T47D (cell line): ENCODE results near the gene PRPF38A.

Experiments
- DNase-seq, 2 experiments: peaks; one replicate each; pipeline versions ENCODE4 v3.0.0 to v3.0.0-alpha.2; 2011 to 2012; ENCODE audit warnings: low read depth in 1 of 2, low spot score in 1 of 2
- JUND ChIP-seq: IDR thresholded peaks from 2 replicates; pipeline ENCODE4 v1.6.1; 2012; ENCODE audit warnings: low read depth
- in situ Hi-C: cut with HindIII; loops from 2 replicates; pipeline ENCODE4 v1.10.0; 2016; ENCODE audit warnings: low sequenced_read_pairs, low pct_unique_long_range_greater_than_20kb

The PRPF38A gene, protein sequence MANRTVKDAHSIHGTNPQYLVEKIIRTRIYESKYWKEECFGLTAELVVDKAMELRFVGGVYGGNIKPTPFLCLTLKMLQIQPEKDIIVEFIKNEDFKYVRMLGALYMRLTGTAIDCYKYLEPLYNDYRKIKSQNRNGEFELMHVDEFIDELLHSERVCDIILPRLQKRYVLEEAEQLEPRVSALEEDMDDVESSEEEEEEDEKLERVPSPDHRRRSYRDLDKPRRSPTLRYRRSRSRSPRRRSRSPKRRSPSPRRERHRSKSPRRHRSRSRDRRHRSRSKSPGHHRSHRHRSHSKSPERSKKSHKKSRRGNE

DNA sequence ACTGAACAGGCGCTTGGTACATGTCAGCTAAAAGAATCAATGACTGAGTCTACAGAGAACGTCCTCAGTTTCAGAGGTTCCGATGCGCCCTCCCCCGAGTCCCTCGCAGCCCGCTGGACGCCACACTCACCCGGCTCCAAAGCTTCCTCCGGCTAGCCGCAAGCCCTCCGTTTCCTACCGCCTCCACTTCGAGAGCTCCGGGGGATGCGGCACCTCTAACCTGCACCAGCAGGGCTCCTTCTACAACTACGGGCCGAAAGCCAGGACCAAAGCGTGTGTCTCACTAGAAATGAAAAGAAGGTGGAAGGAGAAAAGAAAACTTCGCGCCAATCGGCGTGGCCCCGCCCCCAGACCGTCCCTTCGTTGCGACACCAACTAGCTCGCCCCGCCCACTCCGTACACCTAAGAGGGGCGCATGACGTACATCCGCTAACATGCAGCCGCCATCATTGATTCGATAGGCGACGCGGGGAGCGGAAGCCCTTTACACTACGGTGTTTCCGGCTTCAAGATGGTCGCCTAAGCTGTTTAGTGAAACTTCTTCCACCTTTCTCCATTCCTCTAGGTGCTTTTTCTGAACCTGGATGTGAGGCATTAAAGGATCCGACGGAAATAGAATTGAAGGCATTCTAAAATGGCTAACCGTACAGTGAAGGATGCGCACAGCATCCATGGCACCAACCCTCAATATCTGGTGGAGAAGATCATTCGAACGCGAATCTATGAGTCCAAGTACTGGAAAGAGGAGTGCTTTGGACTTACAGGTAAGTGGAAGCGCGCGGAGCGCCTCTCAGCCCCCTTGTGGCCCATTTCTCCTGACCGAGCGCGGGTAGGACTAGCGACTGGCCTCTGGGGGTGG is at the start of gene PRPF38A, which contains the start of gene ORC1:
TSS of gene PRPF38A (plus strand) at position 487 of the 859 bp plus-strand sequence. CDS start at position 635, 148 bp downstream.
TSS of gene ORC1 (minus strand) at position 308 of the 859 bp plus-strand sequence. CDS start 2,200 bp downstream, outside the sequence.
- no peak for TF ChIP-seq JUND
- peak; percentile 71 to 96 for DNase-seq
- in situ Hi-C loops, result no loop called here

DNA sequence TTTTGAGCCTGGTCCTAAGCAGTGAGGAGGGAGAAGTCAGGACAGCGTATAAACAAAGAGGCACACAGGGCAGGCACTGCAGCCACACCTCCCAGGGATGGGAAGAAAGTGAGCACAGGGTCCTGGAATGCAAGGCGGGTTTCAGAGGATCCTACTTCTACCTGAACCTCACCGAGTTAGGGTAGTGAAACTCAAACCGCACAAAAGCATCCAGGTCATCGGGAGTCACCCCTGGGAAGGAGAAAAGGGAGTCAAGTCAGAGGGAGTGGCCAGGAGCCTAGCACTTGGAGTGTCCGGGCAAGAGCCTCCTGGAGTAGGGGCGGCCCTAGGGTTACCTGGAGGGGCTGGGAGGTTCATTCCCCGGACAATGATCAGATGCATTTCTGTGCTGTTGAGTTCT is 49.0 kb upstream of the PRPF38A start:
- no peak for DNase-seq
- in situ Hi-C loops, result no loop called here
- no peak for TF ChIP-seq JUND

DNA sequence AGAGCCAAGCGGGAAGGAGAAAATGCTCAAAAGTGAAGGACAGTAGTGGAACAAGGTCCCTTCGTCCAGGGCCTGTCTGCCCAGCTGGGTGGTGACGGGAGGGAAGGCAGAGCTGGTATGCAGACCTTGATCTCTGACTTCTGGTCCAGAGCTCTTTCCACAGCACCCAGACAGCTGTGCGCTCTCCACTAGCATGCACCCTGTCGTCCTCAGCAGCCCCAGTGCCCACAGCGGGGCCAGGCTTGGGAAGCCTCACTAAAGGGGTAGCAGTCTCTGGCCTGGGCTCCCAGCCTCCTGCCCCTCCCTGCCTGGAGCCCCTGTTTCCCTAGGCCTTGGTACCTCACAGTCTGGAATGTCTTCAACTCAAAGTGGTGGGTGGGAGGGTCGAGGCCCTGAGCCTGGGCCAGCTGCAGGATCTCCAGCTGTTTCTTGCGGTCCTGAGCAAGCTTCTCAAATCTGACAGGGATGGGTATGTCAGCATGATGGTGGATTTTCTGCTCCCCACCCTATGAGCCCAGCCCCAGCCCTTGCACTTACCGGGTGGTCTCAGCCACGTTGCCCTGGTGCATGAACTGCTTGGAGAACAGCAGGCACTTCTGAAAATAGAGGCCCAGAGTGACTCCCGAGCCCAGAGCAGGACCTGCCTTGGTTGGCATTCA is 48.4 kb upstream of the PRPF38A start:
- no peak for TF ChIP-seq JUND
- DNase-seq, result no peak
- in situ Hi-C loops, result no loop called here

DNA sequence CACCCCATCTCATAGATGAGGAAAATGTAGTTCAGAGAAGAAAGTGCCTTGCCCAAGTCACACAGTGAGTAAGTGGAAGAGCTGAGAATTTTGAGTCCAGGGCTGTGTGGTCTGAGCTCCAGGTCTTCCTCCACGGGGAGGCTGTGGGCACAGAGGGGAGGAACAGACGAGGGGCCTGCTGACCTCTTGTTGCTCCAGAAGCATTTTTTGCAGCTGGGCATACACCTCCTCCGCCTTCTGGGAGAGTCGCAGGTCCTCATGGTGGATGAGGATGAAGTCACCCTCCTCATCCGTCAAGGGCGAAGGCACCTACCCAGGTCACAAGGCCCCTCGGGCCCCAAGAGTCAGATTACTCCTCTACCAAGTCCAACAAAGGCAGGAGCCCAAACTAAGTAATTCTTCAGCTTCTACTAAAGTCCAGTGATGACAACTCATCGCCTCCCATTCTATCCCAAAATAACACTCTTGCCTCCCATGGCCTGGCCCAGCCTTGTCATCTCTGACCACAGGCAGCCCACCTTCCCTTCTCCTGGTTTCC is 47.5 kb upstream of the PRPF38A start:
- no peak for TF ChIP-seq JUND
- DNase-seq, result no peak
- in situ Hi-C loops, result no loop called here

DNA sequence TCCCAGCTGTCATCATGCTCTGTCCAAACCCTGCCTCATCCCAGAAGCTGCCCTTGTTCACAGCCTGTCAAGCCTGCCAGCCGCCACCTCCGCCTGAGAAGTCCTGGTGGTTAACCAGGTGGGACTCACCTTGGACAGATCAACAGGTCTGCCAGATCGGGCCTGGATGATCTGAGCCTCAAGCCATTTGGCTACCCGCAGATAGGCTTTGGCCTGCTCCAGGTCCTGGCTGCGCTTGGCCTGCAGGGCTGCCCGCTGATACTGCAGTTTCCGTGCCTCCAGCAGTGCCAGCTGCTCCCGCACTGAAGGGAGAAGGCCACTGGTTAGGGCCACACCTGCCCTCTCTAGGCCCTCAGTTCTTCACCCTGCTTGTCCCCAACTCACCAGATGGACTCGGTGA is 47.0 kb upstream of the PRPF38A start:
- no peak for DNase-seq
- in situ Hi-C loops, result no loop called here
- no peak for TF ChIP-seq JUND

DNA sequence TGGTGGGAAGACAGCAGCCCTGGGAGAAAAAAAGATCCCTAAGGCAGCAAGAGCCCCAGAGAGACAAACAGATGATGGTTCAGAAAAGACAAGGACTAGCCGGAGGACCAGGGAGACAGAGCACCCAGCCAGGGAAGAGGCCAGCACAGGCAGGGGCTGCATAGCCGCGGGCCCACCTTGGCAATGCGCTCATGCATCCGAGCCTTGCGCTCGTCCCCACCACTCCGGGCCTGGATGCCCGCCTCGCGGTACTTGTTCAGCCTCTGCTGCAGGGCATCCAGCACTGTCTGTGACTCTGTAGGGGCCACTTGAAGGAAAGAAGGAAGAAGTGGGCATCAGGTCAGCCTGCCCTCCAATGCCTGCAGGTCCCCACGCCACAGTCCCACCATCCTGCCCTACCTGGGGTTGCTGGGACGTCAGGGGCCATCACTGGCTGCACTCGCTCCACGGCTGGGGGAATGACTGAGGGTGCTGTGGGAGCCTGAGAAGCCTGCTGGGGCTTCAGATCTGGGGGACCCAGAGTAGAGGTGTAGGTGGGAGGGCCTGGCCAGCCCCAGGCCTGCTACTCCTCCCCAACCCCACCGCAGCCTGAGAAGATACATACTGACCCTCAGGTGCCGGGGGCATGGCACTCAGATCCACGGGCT is 45.4 kb upstream of the PRPF38A start:
- no peak for TF ChIP-seq JUND
- in situ Hi-C loops, result no loop called here
- no peak for DNase-seq

DNA sequence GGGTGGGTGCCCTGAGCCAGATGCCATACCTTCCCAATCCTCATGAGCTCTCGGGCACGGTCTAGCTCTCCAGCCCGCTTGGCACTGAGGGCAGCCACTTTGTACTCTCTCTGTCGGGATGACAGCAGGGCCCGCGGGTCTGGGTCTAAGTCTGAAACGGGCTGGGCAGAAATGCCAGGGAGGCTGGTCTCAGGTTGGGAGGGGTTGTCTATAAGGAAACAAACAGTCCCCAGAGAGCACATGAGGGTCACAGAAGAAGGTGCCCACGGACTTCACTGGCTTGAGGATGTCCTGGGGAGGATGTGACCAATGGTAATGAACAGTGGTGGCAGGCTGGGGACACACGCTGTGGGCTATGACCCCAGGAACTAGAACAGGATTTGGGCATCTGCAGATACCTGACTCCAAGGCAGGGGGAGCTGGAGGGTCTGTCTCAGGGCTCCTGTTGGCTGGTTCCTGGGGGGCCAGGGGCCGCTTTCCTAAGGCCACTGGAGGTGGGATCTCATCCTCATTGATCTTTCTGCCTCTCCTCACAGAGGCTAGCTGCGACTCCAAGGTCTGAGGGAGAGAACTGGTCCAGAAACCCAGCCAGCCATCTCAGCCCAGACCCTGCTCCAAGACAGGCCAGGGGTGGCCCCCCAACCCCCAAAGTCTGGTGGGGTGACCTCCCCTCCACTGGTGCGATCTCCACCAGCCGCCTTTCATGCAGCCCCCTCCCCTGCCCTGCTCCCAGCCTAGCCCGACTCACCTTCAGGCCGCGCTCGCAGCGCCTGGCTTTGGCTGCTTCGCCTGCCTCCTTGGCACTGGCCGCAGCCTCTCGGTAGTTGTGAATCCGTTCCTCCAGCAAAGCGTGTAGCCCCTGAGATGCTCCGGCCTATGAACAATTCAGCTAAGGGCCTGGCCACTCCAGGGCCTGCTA is 44.5 kb upstream of the PRPF38A start:
- in situ Hi-C loops, result no loop called here
- DNase-seq, result no peak
- no peak for TF ChIP-seq JUND

DNA sequence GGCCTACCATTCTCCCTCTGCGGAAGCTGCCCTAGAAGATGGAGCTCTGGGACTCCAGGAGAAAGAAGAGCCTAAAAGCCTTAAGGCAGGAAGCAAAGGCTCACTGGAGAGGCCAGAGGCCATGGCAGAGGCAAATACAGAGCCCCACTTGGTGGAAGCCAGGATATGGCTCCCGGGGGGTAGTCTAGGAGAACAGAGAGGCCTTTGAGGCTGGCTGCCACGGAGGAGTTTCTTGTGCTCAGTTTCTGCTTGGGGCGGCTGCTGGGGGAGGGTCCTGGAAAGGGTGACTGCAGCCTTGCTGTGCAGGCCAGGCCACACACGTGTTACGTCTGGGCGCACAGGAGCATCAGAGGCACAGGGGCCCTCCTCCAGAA is 43.8 kb upstream of the PRPF38A start:
- in situ Hi-C loops, result no loop called here
- TF ChIP-seq JUND, result no peak
- DNase-seq, result no peak

DNA sequence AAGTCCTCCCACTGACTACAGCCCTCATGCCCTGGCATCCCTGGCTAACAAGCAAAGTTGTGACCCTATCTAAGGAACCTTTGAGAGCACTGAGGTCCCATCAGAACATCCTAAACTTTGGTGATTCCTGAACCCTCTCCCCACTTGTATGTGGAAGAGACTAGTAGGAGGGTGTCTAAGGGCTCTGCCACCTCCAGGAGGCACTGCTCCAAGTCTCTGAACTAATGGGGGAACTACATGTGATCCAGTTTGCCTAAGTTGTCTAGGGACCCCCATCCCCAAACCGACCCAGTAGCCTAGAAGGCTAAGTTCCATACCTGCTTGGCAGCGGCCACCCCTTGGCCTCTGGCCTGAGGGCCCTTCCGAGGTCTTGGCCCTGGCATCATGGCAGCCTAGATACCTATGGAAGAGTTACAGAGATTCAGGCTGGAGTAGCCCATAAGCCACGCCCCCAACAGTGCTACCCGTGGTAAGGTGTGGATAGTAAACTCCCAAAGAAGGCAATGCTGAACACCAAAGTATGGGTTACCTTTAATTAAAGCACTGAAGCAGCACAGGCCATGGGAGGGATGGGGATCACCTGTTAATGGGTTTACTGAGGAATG is 40.1 kb upstream of the PRPF38A start:
- peak in 1 of 2 experiments; percentile 22 for DNase-seq
- TF ChIP-seq JUND, result no peak
- in situ Hi-C loops, result no loop called here

DNA sequence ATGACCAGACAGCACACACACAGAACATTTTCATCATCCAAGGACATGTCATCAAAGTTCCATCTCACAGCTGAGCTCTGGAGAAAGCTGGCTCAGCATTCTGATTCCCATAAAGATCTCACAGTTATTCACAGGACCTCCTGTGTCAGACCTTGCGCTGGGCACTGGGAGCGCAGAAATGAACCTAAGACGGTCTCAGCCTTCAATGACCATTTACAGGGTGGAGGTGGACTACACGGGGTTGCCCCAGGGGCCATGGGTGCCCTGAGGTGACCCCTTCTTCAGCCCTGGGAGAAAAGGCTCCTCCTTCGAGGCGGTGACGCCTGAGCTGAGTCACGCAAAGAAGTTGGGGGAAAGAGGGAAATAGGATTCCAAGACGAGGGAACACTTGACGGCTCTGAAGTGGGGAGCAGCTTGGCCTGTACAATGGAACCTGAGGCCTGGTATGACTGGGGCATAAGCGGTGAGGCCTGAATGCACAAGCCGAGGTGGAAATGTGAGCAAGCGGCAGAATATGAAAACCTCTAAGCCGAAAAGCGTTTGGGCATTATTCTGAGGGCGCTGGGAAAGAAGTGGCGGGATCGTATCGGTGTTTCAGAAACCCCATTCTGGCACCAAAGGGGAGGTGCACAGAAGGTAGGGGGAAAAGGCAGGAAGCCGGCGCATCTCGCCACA is 39.2 kb upstream of the PRPF38A start:
- peak; percentile 22 to 59 for DNase-seq
- TF ChIP-seq JUND, result no peak
- in situ Hi-C loops, result no loop called here
